SK-N-SH (cell line): ENCODE results near the gene NEUROG1. TPM values are rescaled to one million over a fixed set of nuclear protein-coding genes. Genes with fewer than 3 reads are reported as not detected.

ENCODE experiments used
- CTCF ChIA-PET: fragments of 300-600, 350-600 bp; formaldehyde crosslinking; extraction: SDS; loops from one replicate; lab custom pipeline; 2021; lab: Yijun Ruan, JAX
- POLR2A ChIA-PET: fragments of 350-600 bp; sonication (Branson Sonifier 250); formaldehyde crosslinking; extraction: SDS; loops from one replicate; lab custom pipeline; 2020; ENCODE audit warnings: antibody characterized with exemption, inconsistent platforms; lab: Yijun Ruan, JAX
- DNase-seq: peaks from one replicate; pipeline ENCODE4 v3.0.0; 2012
- H2AFZ ChIP-seq: fragments of 200-600 bp; sonication (generic); 2 replicates; pipeline ENCODE4 v1.8.1; 2016; ENCODE audit warnings: antibody characterized with exemption, mild to moderate bottlenecking, low read depth
- H3F3A ChIP-seq: fragments of 200-600 bp; sonication (generic); replicated peaks from 2 replicates; pipeline ENCODE3; 2016; ENCODE audit warnings: antibody characterized with exemption, mild to moderate bottlenecking; ENCODE audit not compliant: insufficient read depth
- H3K27ac ChIP-seq, 2 experiments: fragments of 200-500 bp in 1 of 2; fragments of 200-600 bp in 1 of 2; sonication (Bioruptor generic) in 1 of 2; sonication (generic), shearing (Covaris generic) in 1 of 2; 2 replicates each; pipeline versions ENCODE4 v1.5.1 to v1.6.1; 2014 to 2016; ENCODE audit warnings: low read depth in 2 of 2, inconsistent platforms in 1 of 2, low read length in 1 of 2, mild to moderate bottlenecking in 1 of 2, mixed read lengths in 1 of 2
- H3K27me3 ChIP-seq: fragments of 200-600 bp; sonication (generic), shearing (Covaris generic); 2 replicates; pipeline ENCODE4 v1.6.1; 2016; ENCODE audit warnings: mixed run types; ENCODE audit not compliant: insufficient read depth
- H3K36me3 ChIP-seq, 2 experiments: fragments of 200-500 bp in 1 of 2; fragments of 200-600 bp in 1 of 2; sonication (Bioruptor generic) in 1 of 2; sonication (generic) in 1 of 2; replicated peaks in 1 of 2; 2 replicates each; pipeline versions ENCODE3 to v1.5.1; 2014 to 2016; ENCODE audit warnings: low read length in 1 of 2, mild to moderate bottlenecking in 1 of 2; ENCODE audit not compliant: insufficient read depth in 2 of 2, control insufficient read depth in 1 of 2
- H3K4me1 ChIP-seq, 2 experiments: fragments of 200-500 bp in 1 of 2; fragments of 200-600 bp in 1 of 2; sonication (Bioruptor generic) in 1 of 2; sonication (generic), shearing (Covaris generic) in 1 of 2; 2 replicates each; pipeline versions ENCODE4 v1.5.1 to v1.6.1; 2014 to 2016; ENCODE audit warnings: low read depth in 1 of 2, low read length in 1 of 2, mixed run types in 1 of 2; ENCODE audit not compliant: insufficient read depth in 2 of 2, control insufficient read depth in 1 of 2
- H3K4me2 ChIP-seq: fragments of 200-600 bp; sonication (generic), shearing (Covaris generic); 2 replicates; pipeline ENCODE4 v1.6.1; 2017; ENCODE audit warnings: mixed run types
- H3K4me3 ChIP-seq, 2 experiments: fragments of 200-500 bp in 1 of 2; fragments of 200-600 bp in 1 of 2; sonication (Bioruptor generic) in 1 of 2; sonication (generic), shearing (Covaris generic) in 1 of 2; 2 replicates each; pipeline versions ENCODE4 v1.5.1 to v1.8.1; 2014 to 2016; ENCODE audit warnings: low read depth in 2 of 2, inconsistent platforms in 1 of 2, low read length in 1 of 2, mild to moderate bottlenecking in 1 of 2, mixed read lengths in 1 of 2, moderate library complexity in 1 of 2
- H3K79me2 ChIP-seq: fragments of 200-600 bp; sonication (generic); 2 replicates; pipeline ENCODE4 v1.8.1; 2017; ENCODE audit warnings: mild to moderate bottlenecking; ENCODE audit not compliant: insufficient read depth
- H3K9ac ChIP-seq: fragments of 200-600 bp; sonication (generic); 2 replicates; pipeline ENCODE4 v1.6.1; 2017; ENCODE audit warnings: mixed run types
- H3K9me2 ChIP-seq: fragments of 200-600 bp; sonication (generic); 2 replicates; pipeline ENCODE4 v1.6.1; 2017; ENCODE audit warnings: mixed run types
- H3K9me3 ChIP-seq: fragments of 200-600 bp; sonication (generic); 2 replicates; pipeline ENCODE4 v1.6.1; 2017; ENCODE audit warnings: mixed run types, mild to moderate bottlenecking, moderate library complexity
- H4K20me1 ChIP-seq: fragments of 200-600 bp; sonication (generic); 2 replicates; pipeline ENCODE4 v1.6.1; 2017; ENCODE audit warnings: mild to moderate bottlenecking, mixed run types; ENCODE audit not compliant: insufficient read depth
- ELF1 ChIP-seq: IDR thresholded peaks from 2 replicates; pipeline ENCODE4 v1.4.0; 2012
- MXI1 ChIP-seq: IDR thresholded peaks from 2 replicates; pipeline ENCODE4 v1.6.1; 2012; ENCODE audit warnings: mild to moderate bottlenecking, low read depth, low read length, improper control_type of control experiment
- NFIC ChIP-seq: IDR thresholded peaks from 2 replicates; pipeline ENCODE4 v1.4.0; 2012; ENCODE audit warnings: borderline replicate concordance
- NRF1 ChIP-seq: IDR thresholded peaks from 2 replicates; pipeline ENCODE4 v1.6.1; 2012; ENCODE audit warnings: low read depth, mild to moderate bottlenecking, low read length
- POLR2AphosphoS5 ChIP-seq: IDR thresholded peaks from 2 replicates; pipeline ENCODE4 v1.6.1; 2012; ENCODE audit warnings: low read depth, low read length
- RAD21 ChIP-seq: IDR thresholded peaks from 2 replicates; pipeline ENCODE4 v1.6.1; 2012; ENCODE audit warnings: mild to moderate bottlenecking, low read length
- RCOR1 ChIP-seq: fragments of 150-350 bp; IDR thresholded peaks from 2 replicates; pipeline ENCODE4 v1.6.1; 2017; ENCODE audit warnings: antibody characterized with exemption, low read length
- RXRA ChIP-seq: IDR thresholded peaks from 2 replicates; pipeline ENCODE4 v1.4.0; 2012; ENCODE audit warnings: low read depth, mild to moderate bottlenecking, borderline replicate concordance
- SIN3A ChIP-seq: IDR thresholded peaks from 2 replicates; pipeline ENCODE4 v1.6.1; 2012; ENCODE audit warnings: low read depth, mild to moderate bottlenecking, low read length, moderate library complexity, borderline replicate concordance
- SMC3 ChIP-seq: IDR thresholded peaks from 2 replicates; pipeline ENCODE4 v1.6.1; 2012; ENCODE audit warnings: low read depth, low read length, improper control_type of control experiment
- TEAD4 ChIP-seq: IDR thresholded peaks from 2 replicates; pipeline ENCODE4 v1.4.0; 2012; ENCODE audit warnings: mild to moderate bottlenecking, borderline replicate concordance; ENCODE audit not compliant: insufficient read depth
- YY1 ChIP-seq: IDR thresholded peaks from 2 replicates; pipeline ENCODE4 v1.4.0; 2012; ENCODE audit warnings: low read depth, mild to moderate bottlenecking
- WGBS: methylation state at CpG from one replicate; pipeline ENCODE4 v1.1.6; 2017; ENCODE audit warnings: low lambda C conversion rate; 5-methylcytosine and 5-hydroxymethylcytosine counted together
- polyA plus RNA-seq, 3 experiments: library from polyadenylated mRNA; depleted of rRNA; stranded (reverse); fragments of >200 nt; gene quantifications; 2 replicates each; pipeline ENCODE4 v1.2.3, GENCODE V29; 2012
- TF ChIP-seq, protein P1 (sequence below): fragments of 150-350 bp; IDR thresholded peaks from 2 replicates; pipeline ENCODE4 v1.6.1; 2016; ENCODE audit warnings: mild to moderate bottlenecking, low read depth, low read length
- TF ChIP-seq, protein P2 (sequence below): IDR thresholded peaks from 2 replicates; pipeline ENCODE4 v1.6.1; 2012; ENCODE audit warnings: mild to moderate bottlenecking, low read depth, low read length, moderate library complexity
- TF ChIP-seq, protein P3 (sequence below): IDR thresholded peaks from 2 replicates; pipeline ENCODE4; 2012
- TF ChIP-seq, protein P4 (sequence below): IDR thresholded peaks from 2 replicates; pipeline ENCODE4 v1.4.0; 2012; ENCODE audit warnings: low read depth, borderline replicate concordance
- TF ChIP-seq, protein P5 (sequence below): IDR thresholded peaks from 2 replicates; pipeline ENCODE4 v1.4.0; 2012; ENCODE audit warnings: low read depth, borderline replicate concordance

Gene NEUROG1
- polyA plus RNA-seq, 1 of the 3 experiments (the other 2 are of a cell fraction), result not detected

DNA sequence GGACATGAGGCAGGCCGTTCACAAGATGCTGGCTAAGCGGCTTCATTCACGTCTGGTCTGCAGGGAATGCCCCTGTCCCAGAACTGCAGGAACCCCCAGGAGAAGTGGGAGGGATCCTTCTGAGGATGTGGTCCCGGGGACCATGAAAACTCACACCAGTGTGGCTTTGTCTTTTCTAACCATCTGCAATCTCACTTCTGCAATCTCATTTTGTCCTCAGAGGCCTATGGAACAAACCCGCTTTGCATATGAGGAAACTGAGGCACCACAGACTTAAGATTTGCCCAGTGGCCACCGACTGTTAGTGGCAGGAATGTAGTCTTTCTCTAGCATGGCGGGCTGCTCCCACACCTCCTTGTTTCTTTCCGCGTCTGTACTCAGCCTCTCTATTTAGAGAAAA, 36.1 kb upstream of the NEUROG1 start:
- CTCF ChIA-PET, result interaction anchor here (0.7 to 25.1 kb wide), 6 partner anchors 12 to 259 kb away, joined by 3 to 409 read pairs (median 36); no protein-coding TSS in a partner anchor
- H3K9me2 ChIP-seq, result no peaks in the 10 kb centered on the region

DNA sequence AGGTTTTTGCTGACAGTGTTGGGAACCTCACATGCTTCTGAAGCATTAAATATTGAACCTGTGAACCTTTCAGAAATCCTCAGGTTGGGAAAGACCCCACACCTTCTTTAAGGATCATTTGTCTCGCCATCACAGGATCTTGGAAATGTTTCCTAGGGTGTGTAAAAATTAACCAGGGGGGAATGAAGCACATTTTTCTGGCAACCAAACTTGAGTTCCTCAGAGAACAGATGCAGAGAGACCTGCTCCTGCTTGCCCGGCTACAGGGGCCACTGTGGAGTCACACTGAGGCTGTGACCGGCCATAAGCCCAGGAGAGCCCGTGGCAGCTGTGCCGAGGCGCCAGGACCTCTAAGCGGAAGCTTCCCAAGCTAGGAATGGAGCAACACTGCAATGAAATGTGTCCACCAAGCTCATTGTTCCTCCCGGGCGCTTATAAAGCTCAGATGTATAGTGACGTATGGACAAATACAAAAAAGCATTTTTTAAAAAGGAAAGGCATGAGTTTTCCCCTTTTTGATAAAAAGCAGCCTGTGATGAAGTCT, 35.4 kb upstream of the NEUROG1 start:
- ChIA-PET CTCF (interaction anchor here (0.7 to 25.1 kb wide), 6 partner anchors 11 to 260 kb away, joined by 3 to 409 read pairs (median 136); partner anchors contain the start of gene SLC25A48), POLR2A (no interaction called here)
- 64% methylated on average over 10 of the region's 10 CpGs for WGBS
- Histone ChIP-seq H4K20me1 (no peaks in the 10 kb centered on the region), H3K4me2 (no peak overlapping the region), H3K36me3 (no peaks in the 10 kb centered on the region), H3K79me2 (no peaks in the 10 kb centered on the region), H3K4me3 (no peak overlapping the region), H3K9me2 (no peaks in the 10 kb centered on the region), H3K9me3 (no peaks in the 10 kb centered on the region), H3K9ac (no peak overlapping the region), H3K4me1 (no peaks in the 10 kb centered on the region), H3K27ac (no peak overlapping the region), H3F3A (no peaks in the 10 kb centered on the region), H2AFZ (no peak overlapping the region), H3K27me3 (no peaks in the 10 kb centered on the region)
- no peak for DNase-seq
- TF ChIP-seq ELF1 (no peak), NRF1 (no peak), SMC3 (no peak), RAD21 (no peak), RXRA (no peak), NFIC (no peak), SIN3A (no peak), RCOR1 (no peak), POLR2AphosphoS5 (no peak), TEAD4 (no peak)
- TF ChIP-seq, protein P1, sequence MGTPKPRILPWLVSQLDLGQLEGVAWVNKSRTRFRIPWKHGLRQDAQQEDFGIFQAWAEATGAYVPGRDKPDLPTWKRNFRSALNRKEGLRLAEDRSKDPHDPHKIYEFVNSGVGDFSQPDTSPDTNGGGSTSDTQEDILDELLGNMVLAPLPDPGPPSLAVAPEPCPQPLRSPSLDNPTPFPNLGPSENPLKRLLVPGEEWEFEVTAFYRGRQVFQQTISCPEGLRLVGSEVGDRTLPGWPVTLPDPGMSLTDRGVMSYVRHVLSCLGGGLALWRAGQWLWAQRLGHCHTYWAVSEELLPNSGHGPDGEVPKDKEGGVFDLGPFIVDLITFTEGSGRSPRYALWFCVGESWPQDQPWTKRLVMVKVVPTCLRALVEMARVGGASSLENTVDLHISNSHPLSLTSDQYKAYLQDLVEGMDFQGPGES, result no peak
- TF ChIP-seq, protein P2, sequence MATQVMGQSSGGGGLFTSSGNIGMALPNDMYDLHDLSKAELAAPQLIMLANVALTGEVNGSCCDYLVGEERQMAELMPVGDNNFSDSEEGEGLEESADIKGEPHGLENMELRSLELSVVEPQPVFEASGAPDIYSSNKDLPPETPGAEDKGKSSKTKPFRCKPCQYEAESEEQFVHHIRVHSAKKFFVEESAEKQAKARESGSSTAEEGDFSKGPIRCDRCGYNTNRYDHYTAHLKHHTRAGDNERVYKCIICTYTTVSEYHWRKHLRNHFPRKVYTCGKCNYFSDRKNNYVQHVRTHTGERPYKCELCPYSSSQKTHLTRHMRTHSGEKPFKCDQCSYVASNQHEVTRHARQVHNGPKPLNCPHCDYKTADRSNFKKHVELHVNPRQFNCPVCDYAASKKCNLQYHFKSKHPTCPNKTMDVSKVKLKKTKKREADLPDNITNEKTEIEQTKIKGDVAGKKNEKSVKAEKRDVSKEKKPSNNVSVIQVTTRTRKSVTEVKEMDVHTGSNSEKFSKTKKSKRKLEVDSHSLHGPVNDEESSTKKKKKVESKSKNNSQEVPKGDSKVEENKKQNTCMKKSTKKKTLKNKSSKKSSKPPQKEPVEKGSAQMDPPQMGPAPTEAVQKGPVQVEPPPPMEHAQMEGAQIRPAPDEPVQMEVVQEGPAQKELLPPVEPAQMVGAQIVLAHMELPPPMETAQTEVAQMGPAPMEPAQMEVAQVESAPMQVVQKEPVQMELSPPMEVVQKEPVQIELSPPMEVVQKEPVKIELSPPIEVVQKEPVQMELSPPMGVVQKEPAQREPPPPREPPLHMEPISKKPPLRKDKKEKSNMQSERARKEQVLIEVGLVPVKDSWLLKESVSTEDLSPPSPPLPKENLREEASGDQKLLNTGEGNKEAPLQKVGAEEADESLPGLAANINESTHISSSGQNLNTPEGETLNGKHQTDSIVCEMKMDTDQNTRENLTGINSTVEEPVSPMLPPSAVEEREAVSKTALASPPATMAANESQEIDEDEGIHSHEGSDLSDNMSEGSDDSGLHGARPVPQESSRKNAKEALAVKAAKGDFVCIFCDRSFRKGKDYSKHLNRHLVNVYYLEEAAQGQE, result no peak
- TF ChIP-seq, protein P3, sequence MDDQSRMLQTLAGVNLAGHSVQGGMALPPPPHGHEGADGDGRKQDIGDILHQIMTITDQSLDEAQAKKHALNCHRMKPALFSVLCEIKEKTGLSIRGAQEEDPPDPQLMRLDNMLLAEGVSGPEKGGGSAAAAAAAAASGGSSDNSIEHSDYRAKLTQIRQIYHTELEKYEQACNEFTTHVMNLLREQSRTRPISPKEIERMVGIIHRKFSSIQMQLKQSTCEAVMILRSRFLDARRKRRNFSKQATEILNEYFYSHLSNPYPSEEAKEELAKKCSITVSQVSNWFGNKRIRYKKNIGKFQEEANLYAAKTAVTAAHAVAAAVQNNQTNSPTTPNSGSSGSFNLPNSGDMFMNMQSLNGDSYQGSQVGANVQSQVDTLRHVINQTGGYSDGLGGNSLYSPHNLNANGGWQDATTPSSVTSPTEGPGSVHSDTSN, result no peak
- TF ChIP-seq, protein P4, sequence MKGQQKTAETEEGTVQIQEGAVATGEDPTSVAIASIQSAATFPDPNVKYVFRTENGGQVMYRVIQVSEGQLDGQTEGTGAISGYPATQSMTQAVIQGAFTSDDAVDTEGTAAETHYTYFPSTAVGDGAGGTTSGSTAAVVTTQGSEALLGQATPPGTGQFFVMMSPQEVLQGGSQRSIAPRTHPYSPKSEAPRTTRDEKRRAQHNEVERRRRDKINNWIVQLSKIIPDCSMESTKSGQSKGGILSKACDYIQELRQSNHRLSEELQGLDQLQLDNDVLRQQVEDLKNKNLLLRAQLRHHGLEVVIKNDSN, result no peak

More for the DNA sequence above, 36.1 kb upstream of the NEUROG1 start:
- Histone ChIP-seq H2AFZ (no peak overlapping the region), H3K27ac (no peak overlapping the region), H3K36me3 (no peaks in the 10 kb centered on the region), H3K79me2 (no peaks in the 10 kb centered on the region)
- TF ChIP-seq MXI1, result no peak
- no peak for TF ChIP-seq NRF1
- TF ChIP-seq, protein P5, sequence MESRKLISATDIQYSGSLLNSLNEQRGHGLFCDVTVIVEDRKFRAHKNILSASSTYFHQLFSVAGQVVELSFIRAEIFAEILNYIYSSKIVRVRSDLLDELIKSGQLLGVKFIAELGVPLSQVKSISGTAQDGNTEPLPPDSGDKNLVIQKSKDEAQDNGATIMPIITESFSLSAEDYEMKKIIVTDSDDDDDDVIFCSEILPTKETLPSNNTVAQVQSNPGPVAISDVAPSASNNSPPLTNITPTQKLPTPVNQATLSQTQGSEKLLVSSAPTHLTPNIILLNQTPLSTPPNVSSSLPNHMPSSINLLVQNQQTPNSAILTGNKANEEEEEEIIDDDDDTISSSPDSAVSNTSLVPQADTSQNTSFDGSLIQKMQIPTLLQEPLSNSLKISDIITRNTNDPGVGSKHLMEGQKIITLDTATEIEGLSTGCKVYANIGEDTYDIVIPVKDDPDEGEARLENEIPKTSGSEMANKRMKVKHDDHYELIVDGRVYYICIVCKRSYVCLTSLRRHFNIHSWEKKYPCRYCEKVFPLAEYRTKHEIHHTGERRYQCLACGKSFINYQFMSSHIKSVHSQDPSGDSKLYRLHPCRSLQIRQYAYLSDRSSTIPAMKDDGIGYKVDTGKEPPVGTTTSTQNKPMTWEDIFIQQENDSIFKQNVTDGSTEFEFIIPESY, result no peak
- no peak for TF ChIP-seq POLR2AphosphoS5
- no peak for TF ChIP-seq YY1
- TF ChIP-seq, all 33 proteins: peak for 0
- 73% methylated on average over 9 of the region's 9 CpGs for WGBS
- DNase-seq, result no peak
- Histone ChIP-seq H3K9ac (no peak overlapping the region), H3K9me3 (no peaks in the 10 kb centered on the region), H4K20me1 (no peaks in the 10 kb centered on the region), H3K27me3 (no peaks in the 10 kb centered on the region), H3K4me1 (no peaks in the 10 kb centered on the region), H3K4me2 (no peak overlapping the region), H3F3A (no peaks in the 10 kb centered on the region), H3K4me3 (no peak overlapping the region)
- POLR2A ChIA-PET, result no interaction called here
